ENCODE results near the gene MACO1.

DNA sequence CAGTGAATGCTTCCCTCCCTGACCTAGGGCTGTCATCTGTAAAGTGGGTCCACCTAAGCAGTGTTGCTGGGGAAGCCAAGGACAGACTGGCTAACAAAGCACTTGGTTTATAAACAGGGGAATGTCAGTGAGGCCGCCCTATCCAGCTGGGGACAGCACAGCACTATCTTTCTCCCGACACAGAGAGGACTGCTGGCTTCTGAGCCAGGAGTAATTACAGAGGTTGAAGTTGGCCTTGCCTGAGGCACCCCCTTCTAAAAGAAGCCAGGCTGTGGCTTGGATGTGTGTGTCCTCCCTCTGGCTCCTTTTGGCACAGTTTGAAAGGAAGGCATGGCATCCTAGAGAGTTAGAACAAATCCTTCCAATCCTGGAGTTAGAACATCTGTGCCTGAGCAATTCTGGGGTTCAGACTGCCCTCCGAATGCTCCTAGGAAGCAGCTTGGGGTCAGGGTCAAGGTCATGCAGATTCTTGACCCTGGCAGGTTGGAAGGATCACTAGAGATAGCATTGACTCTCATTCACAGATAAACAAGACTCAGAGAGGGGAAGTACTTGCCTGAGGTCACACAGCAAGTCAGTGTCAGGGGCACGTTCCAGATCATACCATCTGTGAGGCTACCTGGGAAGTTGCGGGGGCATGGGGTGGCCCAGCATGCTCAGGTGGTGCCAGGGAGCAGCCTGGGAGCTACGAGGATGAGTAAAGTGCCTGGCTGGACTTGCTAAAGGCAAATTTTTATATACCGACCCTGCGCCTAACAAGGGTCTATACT lies 111.4 kb downstream of the MACO1 start:
- TF ChIP-seq, protein P1, sequence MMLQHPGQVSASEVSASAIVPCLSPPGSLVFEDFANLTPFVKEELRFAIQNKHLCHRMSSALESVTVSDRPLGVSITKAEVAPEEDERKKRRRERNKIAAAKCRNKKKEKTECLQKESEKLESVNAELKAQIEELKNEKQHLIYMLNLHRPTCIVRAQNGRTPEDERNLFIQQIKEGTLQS (IDR thresholded peaks at IDR 0.05; ENCODE audit: insufficient read depth, low read depth, low read length) = no peak
- TF ChIP-seq, protein P2, sequence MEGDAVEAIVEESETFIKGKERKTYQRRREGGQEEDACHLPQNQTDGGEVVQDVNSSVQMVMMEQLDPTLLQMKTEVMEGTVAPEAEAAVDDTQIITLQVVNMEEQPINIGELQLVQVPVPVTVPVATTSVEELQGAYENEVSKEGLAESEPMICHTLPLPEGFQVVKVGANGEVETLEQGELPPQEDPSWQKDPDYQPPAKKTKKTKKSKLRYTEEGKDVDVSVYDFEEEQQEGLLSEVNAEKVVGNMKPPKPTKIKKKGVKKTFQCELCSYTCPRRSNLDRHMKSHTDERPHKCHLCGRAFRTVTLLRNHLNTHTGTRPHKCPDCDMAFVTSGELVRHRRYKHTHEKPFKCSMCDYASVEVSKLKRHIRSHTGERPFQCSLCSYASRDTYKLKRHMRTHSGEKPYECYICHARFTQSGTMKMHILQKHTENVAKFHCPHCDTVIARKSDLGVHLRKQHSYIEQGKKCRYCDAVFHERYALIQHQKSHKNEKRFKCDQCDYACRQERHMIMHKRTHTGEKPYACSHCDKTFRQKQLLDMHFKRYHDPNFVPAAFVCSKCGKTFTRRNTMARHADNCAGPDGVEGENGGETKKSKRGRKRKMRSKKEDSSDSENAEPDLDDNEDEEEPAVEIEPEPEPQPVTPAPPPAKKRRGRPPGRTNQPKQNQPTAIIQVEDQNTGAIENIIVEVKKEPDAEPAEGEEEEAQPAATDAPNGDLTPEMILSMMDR (IDR thresholded peaks at IDR 0.05; ENCODE audit: control extremely low read depth in 1 of 3, insufficient read depth in 1 of 3, low read depth in 1 of 3, low read length in 3 of 3) = no peak
- TF ChIP-seq JUND (IDR thresholded peaks at IDR 0.05; ENCODE audit: low read length) = no peak
- no peak for TF ChIP-seq EGR1 (IDR thresholded peaks at IDR 0.05; ENCODE audit: borderline replicate concordance, low read depth, low read length)
- no peak for TF ChIP-seq YY1 (IDR thresholded peaks at IDR 0.05; ENCODE audit: low read depth, low read length)
- TF ChIP-seq USF2 (IDR thresholded peaks at IDR 0.05; ENCODE audit: low read length) = no peak
- no peak for TF ChIP-seq EP300 (IDR thresholded peaks at IDR 0.05; ENCODE audit: borderline replicate concordance in 1 of 2, low read depth in 2 of 2, low read length in 2 of 2)
